ENCODE measurements around the gene PDXK.

PDXK gene

GRCh38 chr21:43744725-43745124 lies 25.8 kb downstream of the PDXK start:
- DNase-seq (ENCODE audit: low spot score), result no peak

GRCh38 chr21:43745772-43746517 lies 27.0 kb downstream of the PDXK start:
- DNase-seq (ENCODE audit: low spot score), result no peak

GRCh38 chr21:43748622-43749021 lies 29.7 kb downstream of the PDXK start:
- DNase-seq (ENCODE audit: low spot score), result no peak

GRCh38 chr21:43749651-43750262 lies 30.8 kb downstream of the PDXK start:
- DNase-seq (ENCODE audit: low spot score), result no peak

GRCh38 chr21:43750339-43751033 lies 31.6 kb downstream of the PDXK start:
- DNase-seq (ENCODE audit: low spot score), result no peak

- DNase-seq (ENCODE audit: low spot score), result no peak
These were observed 33.1 kb downstream of the PDXK start for GRCh38 chr21:43751955-43752591.

GRCh38 chr21:43752758-43753438 lies 34.0 kb downstream of the PDXK start:
- DNase-seq (ENCODE audit: low spot score), result no peak

GRCh38 chr21:43753439-43753799 lies 34.5 kb downstream of the PDXK start:
- no peak for DNase-seq (ENCODE audit: low spot score)

GRCh38 chr21:43754948-43755781 lies 36.2 kb downstream of the PDXK start:
- DNase-seq (ENCODE audit: low spot score), result no peak

GRCh38 chr21:43755820-43756594 lies 37.1 kb downstream of the PDXK start:
- DNase-seq (ENCODE audit: low spot score), result no peak

- no peak for DNase-seq (ENCODE audit: low spot score)
These were observed 38.7 kb downstream of the PDXK start for GRCh38 chr21:43757601-43758000.

GRCh38 chr21:43758111-43758641 lies 39.2 kb downstream of the PDXK start:
- no peak for DNase-seq (ENCODE audit: low spot score)

- no peak for DNase-seq (ENCODE audit: low spot score)
These were observed 39.9 kb downstream of the PDXK start for GRCh38 chr21:43758811-43759210.

GRCh38 chr21:43759651-43760050 lies 40.7 kb downstream of the PDXK start:
- no peak for DNase-seq (ENCODE audit: low spot score)

GRCh38 chr21:43760391-43760958 lies 41.5 kb downstream of the PDXK start:
- DNase-seq (ENCODE audit: low spot score), result no peak

- no peak for DNase-seq (ENCODE audit: low spot score)
These were observed 43.0 kb downstream of the PDXK start for GRCh38 chr21:43761886-43762285.

- DNase-seq (ENCODE audit: low spot score), result no peak
These were observed 43.6 kb downstream of the PDXK start for GRCh38 chr21:43762303-43763128.

GRCh38 chr21:43763901-43764523 lies 45.1 kb downstream of the PDXK start:
- no peak for DNase-seq (ENCODE audit: low spot score)
